GM20000 (cell line): ENCODE measurements around the gene IKZF2.

ENCODE experiments used
- DNase-seq: peaks from one replicate; pipeline ENCODE4 v3.0.0; 2012; ENCODE audit warnings: low spot score
- CTCF ChIP-seq: IDR thresholded peaks from 2 replicates; pipeline ENCODE4 v1.5.1; 2012; ENCODE audit warnings: mild to moderate bottlenecking, control low read depth; ENCODE audit errors: extremely low read depth, missing control alignments

The IKZF2 gene

GRCh38 chr2:213166109-213166508 lies 14.7 kb upstream of the IKZF2 start:
- TF ChIP-seq CTCF, result no peak
- DNase-seq, result peak; percentile 56

- TF ChIP-seq CTCF, result no peak
- DNase-seq, result no peak
Observed at GRCh38 chr2:213164263-213164662, 12.9 kb upstream of the IKZF2 start.

GRCh38 chr2:213162516-213163118 lies 11.2 kb upstream of the IKZF2 start:
- DNase-seq, result no peak
- TF ChIP-seq CTCF, result no peak

GRCh38 chr2:213161759-213162515 lies 10.5 kb upstream of the IKZF2 start:
- no peak for TF ChIP-seq CTCF
- no peak for DNase-seq

- no peak for TF ChIP-seq CTCF
Observed at GRCh38 chr2:213159768-213160167, 8.4 kb upstream of the IKZF2 start.

GRCh38 chr2:213157242-213157641 lies 5.8 kb upstream of the IKZF2 start:
- no peak for TF ChIP-seq CTCF
- peak; percentile 70 for DNase-seq

More at GRCh38 chr2:213159768-213160167, 8.4 kb upstream of the IKZF2 start:
- no peak for DNase-seq

GRCh38 chr2:213156717-213157116 lies 5.3 kb upstream of the IKZF2 start:
- TF ChIP-seq CTCF, result no peak
- no peak for DNase-seq
